Fibroblast of the aortic adventitia (primary cell): ENCODE data around the gene GKN2. TPM values are rescaled to one million over a fixed set of nuclear protein-coding genes. Genes with fewer than 3 reads are reported as not detected.

Experiments
- DNase-seq: peaks from one replicate; pipeline ENCODE4 v3.0.0-alpha.2; 2010; ENCODE audit warnings: low read depth
- H3K4me3 ChIP-seq: 2 replicates; pipeline ENCODE4 v1.5.1; 2011; ENCODE audit warnings: low read depth, mild to moderate bottlenecking, control low read depth, low read length, moderate library complexity
- total RNA-seq: library from RNA; depleted of rRNA; stranded (reverse); fragments of >200 nt; gene quantifications from 2 replicates; pipeline ENCODE4 v1.2.3, GENCODE V29; 2012; ENCODE audit warnings: low replicate concordance
- TF ChIP-seq, protein P1 (sequence below): IDR thresholded peaks from 2 replicates; pipeline ENCODE4 v1.5.1; 2011; ENCODE audit warnings: mild to moderate bottlenecking, low read length, control low read depth, inconsistent platforms; ENCODE audit not compliant: insufficient read depth

Gene GKN2
- total RNA-seq, 1 donor: not detected

DNA sequence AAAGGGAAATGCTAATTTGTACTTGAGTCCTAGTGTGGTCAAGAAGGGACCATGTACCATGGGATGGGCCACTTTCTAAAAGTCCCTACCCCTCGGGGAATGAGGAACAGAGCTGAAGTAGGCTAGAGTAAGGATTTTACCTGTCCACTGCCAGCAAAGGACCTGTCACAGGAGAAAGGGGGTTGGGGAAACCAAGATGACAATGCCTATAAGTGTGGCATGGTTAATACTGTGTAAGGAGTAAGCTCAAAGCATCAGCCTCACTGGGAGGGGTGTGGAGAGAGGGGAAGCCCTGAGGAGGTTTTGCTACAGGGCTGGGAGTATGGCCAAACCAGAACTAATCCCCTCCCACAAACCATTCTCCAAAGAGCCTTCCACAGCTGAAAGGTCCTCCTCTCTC lies 15.8 kb downstream of the GKN2 start:
- TF ChIP-seq, protein P1, sequence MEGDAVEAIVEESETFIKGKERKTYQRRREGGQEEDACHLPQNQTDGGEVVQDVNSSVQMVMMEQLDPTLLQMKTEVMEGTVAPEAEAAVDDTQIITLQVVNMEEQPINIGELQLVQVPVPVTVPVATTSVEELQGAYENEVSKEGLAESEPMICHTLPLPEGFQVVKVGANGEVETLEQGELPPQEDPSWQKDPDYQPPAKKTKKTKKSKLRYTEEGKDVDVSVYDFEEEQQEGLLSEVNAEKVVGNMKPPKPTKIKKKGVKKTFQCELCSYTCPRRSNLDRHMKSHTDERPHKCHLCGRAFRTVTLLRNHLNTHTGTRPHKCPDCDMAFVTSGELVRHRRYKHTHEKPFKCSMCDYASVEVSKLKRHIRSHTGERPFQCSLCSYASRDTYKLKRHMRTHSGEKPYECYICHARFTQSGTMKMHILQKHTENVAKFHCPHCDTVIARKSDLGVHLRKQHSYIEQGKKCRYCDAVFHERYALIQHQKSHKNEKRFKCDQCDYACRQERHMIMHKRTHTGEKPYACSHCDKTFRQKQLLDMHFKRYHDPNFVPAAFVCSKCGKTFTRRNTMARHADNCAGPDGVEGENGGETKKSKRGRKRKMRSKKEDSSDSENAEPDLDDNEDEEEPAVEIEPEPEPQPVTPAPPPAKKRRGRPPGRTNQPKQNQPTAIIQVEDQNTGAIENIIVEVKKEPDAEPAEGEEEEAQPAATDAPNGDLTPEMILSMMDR: no peak
- peak; percentile 44 for DNase-seq
- no peak overlapping the region for H3K4me3 ChIP-seq

- DNase-seq: peak; percentile 65
- TF ChIP-seq, protein P1: no peak
- H3K4me3 ChIP-seq: no peak overlapping the region
Measured at GRCh38 chr2:68936427-68936826, 16.3 kb downstream of the GKN2 start.

DNA sequence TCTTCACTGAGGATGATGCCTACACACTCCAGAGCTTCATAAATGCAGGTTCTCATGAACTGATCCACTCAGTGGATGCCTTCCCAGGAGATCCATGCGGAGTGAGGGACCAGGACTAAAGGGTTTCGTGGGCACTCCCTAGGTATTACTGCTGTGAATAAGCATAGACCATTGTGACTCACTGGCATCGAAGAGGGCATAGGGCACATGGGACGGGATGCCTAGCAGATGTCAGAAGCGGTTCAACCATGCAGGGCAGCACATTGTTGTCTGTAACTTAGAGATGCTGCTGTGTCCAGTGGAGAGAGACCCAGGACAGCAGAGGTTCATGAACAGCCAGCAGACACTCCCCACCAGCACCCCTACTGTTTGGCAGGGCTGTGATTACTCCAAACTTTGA lies 17.2 kb downstream of the GKN2 start:
- DNase-seq: no peak
- H3K4me3 ChIP-seq: no peak overlapping the region
- TF ChIP-seq, protein P1: no peak

- TF ChIP-seq, protein P1: no peak
- no peak for DNase-seq
- H3K4me3 ChIP-seq: no peak overlapping the region
Measured at GRCh38 chr2:68934021-68934420, 18.7 kb downstream of the GKN2 start.

- TF ChIP-seq, protein P1: no peak
- H3K4me3 ChIP-seq: no peak overlapping the region
- DNase-seq: no peak
Measured at GRCh38 chr2:68932402-68932801, 20.3 kb downstream of the GKN2 start.

DNA sequence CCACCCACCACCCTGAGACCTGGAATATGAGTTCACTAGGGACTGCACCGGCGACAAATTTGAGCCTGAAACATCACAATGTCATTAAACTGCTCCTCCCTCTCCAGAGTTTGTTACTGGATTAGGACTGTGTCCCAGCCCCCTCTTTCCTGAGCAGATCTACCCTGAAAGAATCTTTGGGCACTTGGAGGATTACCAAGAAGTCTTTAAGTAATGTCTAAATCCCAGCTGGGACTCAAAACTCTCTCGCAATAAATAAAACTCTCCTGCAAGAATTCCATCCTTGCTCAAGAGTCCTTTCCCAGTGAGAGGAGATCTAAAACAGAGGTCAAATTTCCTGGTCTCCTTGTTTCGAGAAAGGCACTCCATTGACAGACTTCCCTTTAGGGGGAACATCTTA lies 20.9 kb downstream of the GKN2 start:
- DNase-seq: peak; percentile 52

More for the DNA sequence above, 20.9 kb downstream of the GKN2 start:
- TF ChIP-seq, protein P1: no peak
- no peak overlapping the region for H3K4me3 ChIP-seq
